Measurements from ENCODE around the gene ARHGAP10.

The ARHGAP10 gene, protein sequence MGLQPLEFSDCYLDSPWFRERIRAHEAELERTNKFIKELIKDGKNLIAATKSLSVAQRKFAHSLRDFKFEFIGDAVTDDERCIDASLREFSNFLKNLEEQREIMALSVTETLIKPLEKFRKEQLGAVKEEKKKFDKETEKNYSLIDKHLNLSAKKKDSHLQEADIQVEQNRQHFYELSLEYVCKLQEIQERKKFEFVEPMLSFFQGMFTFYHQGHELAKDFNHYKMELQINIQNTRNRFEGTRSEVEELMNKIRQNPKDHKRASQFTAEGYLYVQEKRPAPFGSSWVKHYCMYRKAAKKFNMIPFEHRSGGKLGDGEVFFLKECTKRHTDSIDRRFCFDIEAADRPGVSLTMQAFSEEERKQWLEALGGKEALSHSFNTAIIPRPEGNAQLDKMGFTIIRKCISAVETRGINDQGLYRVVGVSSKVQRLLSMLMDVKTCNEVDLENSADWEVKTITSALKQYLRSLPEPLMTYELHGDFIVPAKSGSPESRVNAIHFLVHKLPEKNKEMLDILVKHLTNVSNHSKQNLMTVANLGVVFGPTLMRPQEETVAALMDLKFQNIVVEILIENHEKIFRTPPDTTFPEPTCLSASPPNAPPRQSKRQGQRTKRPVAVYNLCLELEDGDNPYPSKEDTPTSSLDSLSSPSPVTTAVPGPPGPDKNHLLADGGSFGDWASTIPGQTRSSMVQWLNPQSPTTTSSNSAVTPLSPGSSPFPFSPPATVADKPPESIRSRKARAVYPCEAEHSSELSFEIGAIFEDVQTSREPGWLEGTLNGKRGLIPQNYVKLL

DNA sequence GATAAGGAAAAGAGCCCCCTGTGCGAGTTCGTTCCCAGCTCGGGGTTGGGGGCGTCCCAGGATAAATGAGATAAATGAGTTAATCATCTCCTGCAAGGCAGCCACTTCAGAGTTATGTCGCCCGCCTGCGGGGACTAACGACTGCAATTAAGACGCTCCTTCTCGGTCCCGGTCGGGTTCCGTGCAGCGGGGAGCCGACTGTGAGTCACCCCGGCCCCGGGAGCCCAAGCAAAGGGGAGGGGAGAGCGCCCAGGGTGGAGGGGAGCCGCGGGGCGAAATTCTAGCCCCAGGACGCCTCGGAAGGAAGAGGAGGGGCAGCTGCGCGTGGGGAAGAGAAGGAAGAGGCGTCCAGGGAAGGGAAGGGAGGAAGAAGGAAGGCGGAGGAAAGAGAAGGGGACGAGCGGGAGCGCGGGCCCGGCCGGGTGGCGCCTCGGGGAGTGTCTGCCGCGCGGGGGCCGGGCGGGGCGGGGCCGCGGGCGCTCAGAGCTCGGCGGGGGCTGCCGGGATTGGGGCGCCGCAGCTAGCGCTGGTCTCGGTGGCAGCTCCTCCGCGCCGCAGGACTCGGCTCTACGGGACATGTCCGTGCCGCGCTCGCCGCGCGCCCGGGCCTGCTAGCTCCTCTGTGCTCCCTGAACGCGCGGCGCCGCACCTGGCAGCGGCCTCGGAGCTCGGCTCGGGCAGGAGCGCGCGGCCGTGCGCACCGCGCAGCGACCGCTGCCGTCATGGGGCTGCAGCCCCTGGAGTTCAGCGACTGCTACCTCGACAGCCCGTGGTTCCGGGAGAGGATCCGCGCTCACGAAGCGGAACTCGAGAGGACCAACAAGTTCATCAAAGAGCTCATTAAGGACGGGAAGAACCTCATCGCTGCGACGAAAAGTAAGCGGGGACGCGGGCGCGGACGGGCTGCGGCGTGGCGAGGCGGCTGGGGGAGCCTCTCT lies at the start of gene ARHGAP10:
TSS of gene ARHGAP10 (plus strand) at position 509 of the 938 bp plus-strand sequence. CDS start at position 723, 214 bp downstream.
- no peak for DNase-seq (ENCODE audit: low spot score)

GRCh38 chr4:147682755-147683154 lies 49.1 kb upstream of the ARHGAP10 start:
- no peak for DNase-seq (ENCODE audit: low spot score)

- peak; percentile 28 for DNase-seq (ENCODE audit: low spot score)
Observed at GRCh38 chr4:147683188-147683591, 48.7 kb upstream of the ARHGAP10 start.

DNA sequence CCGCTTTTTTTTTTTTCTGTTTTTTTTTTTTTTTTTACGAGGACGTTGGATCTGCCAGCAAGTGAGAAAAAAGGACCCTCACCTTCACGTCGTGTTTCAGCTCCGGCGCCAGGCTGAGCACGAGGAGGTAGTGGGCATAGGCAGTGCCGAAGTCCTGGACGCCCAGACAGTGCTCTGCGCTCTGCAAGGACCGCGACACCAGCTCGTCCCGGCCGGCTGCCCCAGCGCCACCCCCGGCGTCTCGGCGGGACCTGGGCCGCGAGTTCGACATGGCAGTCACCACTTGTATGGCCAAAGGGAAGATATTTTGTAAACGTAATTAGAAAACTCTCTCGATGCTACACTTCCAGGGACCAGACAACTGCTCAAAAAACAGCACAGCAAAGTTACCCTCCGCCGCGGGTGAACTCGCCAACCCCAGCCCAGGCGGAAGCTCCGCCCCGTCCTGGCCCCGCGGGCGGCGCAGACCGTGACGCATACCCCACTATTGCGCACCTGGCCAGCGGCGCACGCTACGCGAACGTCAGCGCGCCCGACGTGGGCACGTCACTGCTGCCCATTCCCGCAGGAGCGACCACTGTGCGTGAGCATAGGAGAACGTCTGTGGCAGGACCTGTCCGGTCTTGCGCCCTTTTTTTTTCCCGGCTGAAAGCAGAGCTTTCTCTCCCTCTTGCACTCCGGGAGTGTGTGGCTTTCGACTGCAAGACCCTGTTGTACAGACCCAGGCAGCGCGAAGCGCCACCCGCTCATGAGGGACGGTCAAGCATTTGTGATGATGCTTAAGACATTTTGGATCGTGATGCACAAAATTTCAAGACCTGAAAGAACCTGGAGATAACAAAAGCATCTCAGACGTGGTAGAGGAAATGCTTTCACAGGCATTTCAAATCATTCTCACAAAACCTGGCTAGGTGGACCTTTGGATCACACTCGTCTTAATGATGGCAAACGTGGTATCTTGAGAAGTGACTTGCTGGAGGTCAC lies 47.9 kb upstream of the ARHGAP10 start, which contains the start of gene PRMT9:
TSS of gene PRMT9 (minus strand) at position 447 of the 984 bp plus-strand sequence. CDS start at position 271, 176 bp downstream.
- peak; percentile 82 for DNase-seq (ENCODE audit: low spot score)

DNA sequence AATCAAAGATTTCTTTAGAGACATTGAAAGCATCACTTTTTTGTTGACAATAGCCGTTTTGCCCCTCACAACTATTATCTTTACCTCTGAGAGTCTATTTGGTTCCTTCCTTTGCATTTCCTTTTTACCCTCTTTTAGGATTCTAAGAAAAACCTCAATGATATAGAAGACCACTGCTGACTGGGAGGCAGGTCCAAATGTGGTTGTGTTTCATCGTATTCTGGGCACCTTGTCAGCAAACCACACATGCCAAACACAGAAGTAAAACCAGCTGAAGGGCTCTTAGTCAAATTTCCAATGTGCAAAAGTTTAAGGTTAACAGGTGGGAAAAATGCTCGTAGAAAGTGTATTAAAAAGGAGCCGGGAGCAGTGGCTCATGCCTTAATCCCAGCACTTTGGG lies 42.8 kb upstream of the ARHGAP10 start:
- no peak for DNase-seq (ENCODE audit: low spot score)

GRCh38 chr4:147691820-147692219 lies 40.1 kb upstream of the ARHGAP10 start:
- no peak for DNase-seq (ENCODE audit: low spot score)

GRCh38 chr4:147693218-147693617 lies 38.7 kb upstream of the ARHGAP10 start:
- no peak for DNase-seq (ENCODE audit: low spot score)

DNA sequence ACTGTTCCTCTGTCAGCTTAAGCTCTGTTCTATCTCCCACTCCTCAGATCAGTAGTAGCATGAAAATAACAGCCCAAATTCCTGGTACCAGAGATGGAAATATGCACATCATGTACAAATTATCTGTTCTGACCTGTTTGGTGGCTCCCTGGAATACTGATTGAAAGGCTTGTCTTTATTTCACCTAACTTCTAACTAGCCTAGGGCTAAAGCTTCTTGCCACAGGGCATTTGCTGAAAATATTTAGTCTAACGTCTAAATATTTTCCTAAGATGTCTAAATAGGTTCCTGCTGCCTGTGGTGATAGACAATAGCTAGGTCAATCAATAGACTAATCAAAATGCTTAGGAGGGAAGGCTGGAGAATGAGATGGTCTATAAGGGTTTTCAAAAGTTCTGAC lies 35.0 kb upstream of the ARHGAP10 start:
- DNase-seq (ENCODE audit: low spot score) = no peak

- DNase-seq (ENCODE audit: low spot score) = no peak
Observed at GRCh38 chr4:147704846-147705245, 27.0 kb upstream of the ARHGAP10 start.

GRCh38 chr4:147707892-147708672 lies 23.8 kb upstream of the ARHGAP10 start:
- peak; percentile 53 for DNase-seq (ENCODE audit: low spot score)

DNA sequence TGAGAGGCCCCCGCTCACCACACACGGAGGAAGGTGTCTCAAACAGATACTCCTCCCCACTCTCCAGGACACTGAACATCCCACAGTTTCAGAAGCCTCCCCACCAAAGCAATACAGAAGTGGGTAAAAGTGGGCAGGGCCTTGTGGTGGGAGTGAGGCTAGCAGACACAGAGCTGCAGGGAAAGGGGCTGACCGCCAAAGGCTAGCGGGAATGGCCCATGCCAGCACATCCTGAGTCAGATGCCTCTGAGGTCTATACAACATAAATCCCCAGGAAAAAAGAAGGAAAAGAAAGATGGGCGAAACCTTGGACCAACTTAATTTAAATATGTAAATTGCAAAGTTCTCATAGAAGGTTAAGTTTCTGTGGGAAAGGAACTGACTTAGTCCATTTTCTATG lies 21.9 kb upstream of the ARHGAP10 start:
- DNase-seq (ENCODE audit: low spot score) = no peak

GRCh38 chr4:147714575-147715401 lies 17.1 kb upstream of the ARHGAP10 start:
- no peak for DNase-seq (ENCODE audit: low spot score)

- no peak for DNase-seq (ENCODE audit: low spot score)
Observed at GRCh38 chr4:147717878-147718277, 14.0 kb upstream of the ARHGAP10 start.

DNA sequence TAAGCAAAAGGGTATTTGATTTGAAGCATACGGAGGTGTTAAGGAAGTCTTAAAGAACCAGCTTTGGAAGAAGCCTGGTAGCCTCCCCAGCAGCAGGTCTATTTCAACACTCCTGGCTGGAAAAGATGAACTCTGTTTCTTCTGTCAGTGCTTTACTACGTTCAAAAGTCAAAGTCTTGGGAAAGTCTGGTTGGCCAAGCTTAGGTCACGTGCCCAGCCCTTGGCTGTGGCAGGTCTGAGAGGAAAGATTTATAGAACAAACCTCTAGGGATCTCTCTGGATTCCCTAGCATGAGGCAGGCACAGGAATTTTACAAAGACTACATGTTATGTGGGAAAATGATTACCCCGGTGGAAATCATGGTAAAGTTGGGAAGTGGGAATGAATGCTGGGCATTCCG lies 8.6 kb upstream of the ARHGAP10 start:
- no peak for DNase-seq (ENCODE audit: low spot score)

GRCh38 chr4:147724468-147725201 lies 7.3 kb upstream of the ARHGAP10 start:
- no peak for DNase-seq (ENCODE audit: low spot score)

GRCh38 chr4:147725673-147726072 lies 6.2 kb upstream of the ARHGAP10 start:
- no peak for DNase-seq (ENCODE audit: low spot score)

GRCh38 chr4:147727476-147728028 lies 4.3 kb upstream of the ARHGAP10 start:
- DNase-seq (ENCODE audit: low spot score) = no peak

GRCh38 chr4:147730333-147730732 lies 1.6 kb upstream of the ARHGAP10 start:
- no peak for DNase-seq (ENCODE audit: low spot score)

All from hematopoietic multipotent progenitor cell treated with erythropoietin and hydrocortisone succinate and interleukin-3 and kit ligand, for 17 days (in vitro differentiated cells).